AG08396 (cell line): Measurements from ENCODE around the gene GNAQ.

ENCODE experiments used
- DNase-seq: peaks from one replicate; pipeline ENCODE4 v3.0.0; 2012; ENCODE audit warnings: low spot score, mixed read lengths

Gene GNAQ

GRCh38 chr9:77944556-77945243 is 86.9 kb downstream of the GNAQ start:
- DNase-seq: no peak

GRCh38 chr9:77943057-77943456 is 88.6 kb downstream of the GNAQ start:
- DNase-seq: no peak

GRCh38 chr9:77939149-77939668 is 92.4 kb downstream of the GNAQ start:
- no peak for DNase-seq

- DNase-seq: no peak
These were observed 93.4 kb downstream of the GNAQ start for GRCh38 chr9:77938163-77938562.

- DNase-seq: no peak
These were observed 95.6 kb downstream of the GNAQ start for GRCh38 chr9:77935974-77936373.

DNA sequence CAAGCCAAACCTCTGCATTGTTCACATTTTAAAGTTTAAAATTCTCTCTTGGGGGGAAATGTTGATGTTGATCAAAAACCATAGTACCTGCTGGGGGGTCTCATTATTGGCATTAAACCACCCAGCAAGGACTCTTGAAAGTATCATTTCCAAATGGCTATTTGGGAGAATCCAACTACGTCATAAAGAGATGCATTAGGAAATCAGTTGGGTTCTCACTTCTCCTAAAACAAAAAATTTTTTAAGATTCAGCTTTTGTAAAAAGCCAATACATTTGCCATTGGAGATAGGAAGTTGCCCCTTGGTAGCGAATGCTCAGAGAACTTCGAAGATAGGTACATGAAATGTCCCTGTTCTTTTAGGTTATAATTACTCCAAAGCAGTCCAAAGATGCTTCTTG is 96.4 kb downstream of the GNAQ start:
- DNase-seq: no peak

GRCh38 chr9:77933976-77934375 is 97.6 kb downstream of the GNAQ start:
- no peak for DNase-seq

DNA sequence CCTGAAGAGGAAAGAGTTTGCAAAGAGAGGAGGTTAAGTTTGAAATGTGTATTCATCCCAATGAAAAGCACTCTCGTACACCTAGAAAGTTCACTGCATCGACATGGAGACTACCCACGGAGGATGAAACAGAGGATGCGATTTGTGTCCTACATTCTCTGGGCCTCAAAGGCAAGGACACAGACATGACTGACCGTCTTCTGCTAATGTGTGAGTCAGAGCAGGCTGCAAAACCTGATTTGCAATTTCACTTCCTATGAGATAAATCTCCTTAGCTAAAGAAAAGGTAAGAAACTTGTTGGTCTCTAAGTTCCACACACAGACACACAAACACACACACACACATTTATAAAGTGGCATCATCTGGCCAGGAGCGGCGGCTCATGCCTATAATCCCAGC is 98.6 kb downstream of the GNAQ start:
- no peak for DNase-seq

- no peak for DNase-seq
These were observed 101.7 kb downstream of the GNAQ start for GRCh38 chr9:77929942-77930341.

GRCh38 chr9:77927265-77927664 is 104.3 kb downstream of the GNAQ start:
- peak; percentile 10 for DNase-seq

GRCh38 chr9:77926371-77926878 is 105.2 kb downstream of the GNAQ start:
- DNase-seq: peak; percentile 27

DNA sequence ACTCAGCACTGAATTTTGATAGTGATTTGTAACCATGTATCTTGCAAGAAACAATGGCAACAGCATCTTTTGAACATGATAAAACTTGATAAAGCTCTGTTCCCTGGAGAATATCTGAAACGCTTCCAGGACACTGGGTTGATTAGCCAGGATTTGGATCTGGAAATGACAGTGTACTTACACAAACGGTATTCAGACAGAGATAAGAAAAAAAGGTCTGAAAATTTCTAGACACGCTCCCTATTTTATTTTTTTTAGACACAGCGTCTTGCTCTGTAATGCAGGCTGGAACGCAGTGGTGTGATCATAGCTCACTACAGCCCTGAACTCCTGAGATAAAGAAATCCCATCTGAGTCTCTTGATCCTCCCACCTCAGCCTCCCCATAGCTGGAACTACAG is 109.0 kb downstream of the GNAQ start:
- no peak for DNase-seq

DNA sequence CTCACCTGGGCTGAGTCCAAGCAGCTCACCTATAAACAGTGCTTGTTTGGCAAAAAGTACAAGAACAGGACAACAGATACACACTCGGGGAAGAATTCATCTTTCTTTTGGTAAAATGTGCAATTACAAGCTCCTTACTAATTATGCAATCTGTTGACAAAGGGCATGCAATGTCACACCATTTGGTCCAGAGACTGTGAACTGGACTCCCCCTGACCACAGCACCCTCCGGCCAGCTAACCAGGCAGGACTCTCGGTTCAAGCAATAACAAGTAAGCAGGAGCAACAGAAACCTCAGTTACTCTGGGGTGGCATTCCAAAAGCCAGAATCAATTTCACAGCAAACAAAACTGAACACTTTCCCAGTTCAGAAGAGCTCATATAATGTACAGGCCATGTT is 113.8 kb downstream of the GNAQ start:
- no peak for DNase-seq

GRCh38 chr9:77916820-77917219 is 114.8 kb downstream of the GNAQ start:
- DNase-seq: no peak

DNA sequence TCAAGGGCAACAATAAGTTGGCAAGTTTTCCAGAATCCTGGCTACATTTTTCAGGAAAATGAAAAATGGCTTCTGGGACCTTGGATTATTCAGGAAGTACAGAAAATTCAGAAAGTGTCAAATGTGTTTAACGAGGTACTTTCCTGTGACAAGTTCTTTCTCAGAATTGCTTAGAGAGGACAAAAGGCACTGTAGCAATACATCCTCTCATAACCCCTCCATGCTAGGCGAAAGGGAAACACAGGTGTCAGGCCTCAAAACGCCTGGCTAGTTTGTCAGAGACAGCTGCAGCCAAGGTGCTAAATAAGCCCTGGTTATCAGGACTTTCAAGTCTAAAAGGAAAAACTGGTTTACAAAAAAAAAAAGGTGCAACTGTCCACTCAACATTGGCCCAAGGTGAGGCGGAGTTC is 115.2 kb downstream of the GNAQ start:
- no peak for DNase-seq

DNA sequence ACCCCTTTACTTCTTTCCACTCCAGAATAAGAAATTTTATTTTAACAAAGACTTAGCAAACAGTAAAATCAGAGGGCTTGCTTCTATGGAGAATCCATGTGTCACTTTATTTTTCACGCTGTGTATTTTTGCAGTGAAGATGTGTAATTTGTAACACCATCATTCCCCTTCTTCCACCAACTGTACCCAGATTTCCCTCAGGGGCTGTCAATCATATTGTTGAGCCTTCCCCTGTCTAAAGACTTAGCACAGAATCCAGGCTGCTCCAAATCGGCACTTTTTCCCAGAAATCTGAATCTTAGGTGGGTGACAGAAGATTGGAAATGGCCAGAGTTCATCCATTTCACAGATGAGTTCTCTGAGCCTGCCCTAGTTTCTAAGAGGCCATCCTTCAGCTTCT is 115.9 kb downstream of the GNAQ start:
- DNase-seq: no peak

- DNase-seq: no peak
These were observed 118.5 kb downstream of the GNAQ start for GRCh38 chr9:77912895-77913693.

DNA sequence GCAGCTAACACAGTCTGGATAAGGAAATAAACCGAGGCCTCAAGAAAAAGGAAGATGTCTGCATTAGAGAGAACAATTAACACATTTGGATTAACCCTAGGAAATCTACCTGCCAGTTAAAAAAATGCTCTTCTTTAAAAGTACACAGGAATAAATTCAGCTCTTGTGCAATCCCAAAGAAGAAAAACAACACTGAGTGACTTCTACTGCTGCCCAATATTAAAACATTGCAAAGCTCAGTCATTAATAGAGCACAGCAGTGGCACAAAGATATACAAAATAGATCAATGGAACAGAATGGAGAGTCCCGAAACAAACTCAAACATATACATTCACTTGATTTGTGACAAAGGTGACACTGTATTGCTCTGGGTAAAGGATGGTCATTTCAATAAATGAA is 119.7 kb downstream of the GNAQ start:
- no peak for DNase-seq

DNA sequence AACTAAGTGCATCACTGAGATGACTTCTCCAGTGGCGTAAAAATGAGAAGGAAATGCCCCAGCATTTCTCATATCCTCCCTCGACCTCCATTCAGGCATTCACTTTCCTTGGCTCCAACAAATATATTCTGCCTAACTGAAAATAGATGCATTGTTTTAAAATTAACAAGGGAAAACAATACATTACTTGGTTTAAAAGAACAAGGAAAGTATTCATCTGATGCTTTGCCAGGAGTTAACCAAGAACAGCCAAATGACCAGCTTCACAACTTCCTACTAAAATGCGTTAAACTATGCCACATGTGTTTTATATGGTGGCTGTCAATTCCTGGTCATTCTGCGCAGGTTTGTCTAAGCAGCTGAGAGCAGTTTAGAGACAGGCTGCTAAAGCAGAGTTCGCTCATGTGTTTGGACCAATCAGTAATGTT is 121.4 kb downstream of the GNAQ start:
- DNase-seq: no peak

GRCh38 chr9:77909306-77909705 is 122.3 kb downstream of the GNAQ start:
- no peak for DNase-seq

DNA sequence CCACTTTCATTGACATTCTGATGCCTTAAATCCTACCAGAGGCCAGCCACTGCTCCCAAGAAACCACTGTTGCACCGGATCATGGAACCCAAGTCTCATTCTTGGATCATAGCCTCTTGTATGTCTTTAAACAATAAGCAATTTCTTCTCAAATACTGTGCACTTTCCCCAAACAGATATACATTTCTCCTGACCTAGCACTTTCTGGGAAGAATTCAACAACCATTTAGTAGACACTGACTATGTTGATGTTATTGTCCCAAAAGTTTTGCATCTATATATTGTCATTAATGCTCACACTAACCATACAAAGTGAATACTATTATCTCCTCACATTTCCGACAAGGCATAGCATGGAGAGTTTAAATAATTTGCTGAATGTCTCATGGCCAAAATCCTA is 123.3 kb downstream of the GNAQ start:
- no peak for DNase-seq

GRCh38 chr9:77907585-77907984 is 124.0 kb downstream of the GNAQ start:
- DNase-seq: no peak

DNA sequence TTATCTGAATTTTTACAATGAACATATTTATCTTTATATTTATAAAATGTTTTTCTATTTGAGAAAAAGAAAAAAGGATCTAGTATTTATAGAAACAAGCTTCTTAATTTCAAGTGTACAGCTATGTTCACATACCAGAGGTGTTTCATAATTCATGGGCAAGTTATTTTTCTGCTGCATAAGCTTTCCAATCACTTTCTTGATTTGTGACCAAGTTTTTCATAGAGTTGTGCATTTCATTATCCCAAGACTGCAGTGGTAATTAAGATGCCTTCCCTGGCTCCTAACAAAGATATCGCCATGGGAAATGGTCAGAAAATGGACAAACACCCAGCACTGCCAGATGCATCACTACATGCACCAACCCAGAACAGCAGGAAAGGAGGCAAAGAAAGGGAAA is 124.6 kb downstream of the GNAQ start:
- DNase-seq: no peak
